PC-3 (cell line): ENCODE data around the gene CEND1. TPM values are rescaled to one million over a fixed set of nuclear protein-coding genes. Genes with fewer than 3 reads are reported as not detected.

Experiments used
- ATAC-seq: fragments of 200-7000 bp; cut with Tn5 transposase; 2 replicates; pipeline ENCODE4 v1.9.1; 2020; ENCODE audit warnings: mild to moderate bottlenecking, moderate library complexity
- BruUV-seq: library from RNA; stranded (reverse); fragments of 400-500 nt; replicated peaks from 2 replicates; lab custom pipeline; 2021; lab: Mats Ljungman, UMichigan
- CTCF ChIA-PET: fragments of 300-600 bp; sonication (Branson Sonifier 250); formaldehyde crosslinking; loops from one replicate; lab custom pipeline; 2022; ENCODE audit warnings: antibody characterized with exemption; lab: Charles Lee
- POLR2A ChIA-PET: fragments of 300-600 bp; sonication (Branson Sonifier 250); formaldehyde crosslinking; loops from one replicate; lab custom pipeline; 2022; ENCODE audit warnings: antibody characterized with exemption; ENCODE audit not compliant: unreplicated experiment; lab: Charles Lee
- DNase-seq: peaks from one replicate; pipeline ENCODE4 v3.0.0-alpha.2; 2015
- H2AFZ ChIP-seq: fragments of 300-600 bp; sonication (generic); 2 replicates; pipeline ENCODE4 v1.6.0; 2016; ENCODE audit warnings: antibody characterized with exemption, low read length
- H3F3A ChIP-seq: fragments of 300-600 bp; sonication (generic); one replicate; pipeline ENCODE4 v1.6.0; 2017; ENCODE audit warnings: antibody characterized with exemption, low read length, control low read depth, mild to moderate bottlenecking; ENCODE audit not compliant: unreplicated experiment
- H3K27ac ChIP-seq: fragments of 300-600 bp; sonication (generic); 2 replicates; pipeline ENCODE4 v1.5.1; 2016; ENCODE audit warnings: mild to moderate bottlenecking, low read length
- H3K27me3 ChIP-seq: fragments of 300-600 bp; sonication (generic); 2 replicates; pipeline ENCODE4 v1.6.1; 2016; ENCODE audit warnings: low read length, mixed read lengths
- H3K36me3 ChIP-seq: fragments of 300-600 bp; sonication (generic); 2 replicates; pipeline ENCODE4 v1.6.1; 2016; ENCODE audit warnings: low read depth, mixed run types, low read length, mixed read lengths
- H3K4me1 ChIP-seq: fragments of 300-600 bp; sonication (generic); 2 replicates; pipeline ENCODE4 v1.5.1; 2016; ENCODE audit warnings: low read length; ENCODE audit not compliant: insufficient read depth
- H3K4me2 ChIP-seq: fragments of 300-600 bp; sonication (generic); 2 replicates; pipeline ENCODE4 v1.6.0; 2016; ENCODE audit warnings: low read length
- H3K4me3 ChIP-seq: fragments of 300-600 bp; sonication (generic); 2 replicates; pipeline ENCODE4 v1.5.1; 2016; ENCODE audit warnings: mild to moderate bottlenecking, low read length, mixed read lengths
- H3K79me2 ChIP-seq: fragments of 300-600 bp; sonication (generic); 2 replicates; pipeline ENCODE4 v1.6.1; 2017; ENCODE audit warnings: low read length, mixed read lengths
- H3K9ac ChIP-seq: fragments of 300-600 bp; sonication (generic); 2 replicates; pipeline ENCODE4 v1.6.0; 2016; ENCODE audit warnings: mild to moderate bottlenecking, low read length
- H3K9me2 ChIP-seq: fragments of 300-600 bp; sonication (generic); replicated peaks from 2 replicates; pipeline ENCODE4 v1.6.1; 2016; ENCODE audit warnings: mixed run types, low read length, mixed read lengths
- H3K9me3 ChIP-seq: fragments of 300-600 bp; sonication (generic); 2 replicates; pipeline ENCODE4 v1.6.1; 2016; ENCODE audit warnings: low read length, mixed read lengths
- H4K20me1 ChIP-seq: fragments of 300-600 bp; sonication (generic); 2 replicates; pipeline ENCODE4 v1.6.1; 2016; ENCODE audit warnings: low read length, mixed read lengths
- CTCF ChIP-seq: fragments of 300-600 bp; sonication (generic); conservative IDR thresholded peaks from 2 replicates; pipeline ENCODE4 v1.5.1; 2017; ENCODE audit warnings: antibody characterized with exemption, low read depth, mild to moderate bottlenecking, low read length
- EZH2 ChIP-seq: fragments of 300-600 bp; sonication (generic); IDR thresholded peaks from one replicate; pipeline ENCODE4 v1.6.1; 2017; ENCODE audit warnings: antibody characterized with exemption, mild to moderate bottlenecking, low read length; ENCODE audit not compliant: unreplicated experiment
- EZH2phosphoT487 ChIP-seq: fragments of 300-600 bp; sonication (generic); IDR thresholded peaks from 2 replicates; pipeline ENCODE4 v1.6.1; 2018; ENCODE audit warnings: mild to moderate bottlenecking, antibody characterized with exemption, low read length, borderline replicate concordance
- intact Hi-C: fragments of 100-400 bp; cut with micrococcal nuclease; formaldehyde crosslinking; loops from 2 replicates; pipeline ENCODE4 v1.9.0; 2023
- total RNA-seq: library from RNA; depleted of rRNA; stranded (reverse); fragments of >200 nt; gene quantifications from 2 replicates; pipeline ENCODE4 v1.2.3, GENCODE V29; 2014

Gene CEND1
- total RNA-seq, 1 experiment from 2014 or later = not detected

- intact Hi-C loops = loop anchor here (2.0 kb wide), 1 partner anchor 14 kb away; no protein-coding TSS in a partner anchor
- Histone ChIP-seq H3K27ac (peak overlapping the region; percentile 91), H3K79me2 (0 out of 2 replicates have a peak, but pooled peaks cover 1% of the 10 kb centered on the region), H3K9ac (peak overlapping the region; percentile 59), H3F3A (peaks cover 9% of the 10 kb centered on the region), H3K4me2 (peak overlapping the region; percentile 43), H4K20me1 (no peaks in the 10 kb centered on the region), H3K4me3 (no peak overlapping the region), H3K27me3 (no peaks in the 10 kb centered on the region), H3K4me1 (peaks cover 14% of the 10 kb centered on the region), H3K9me2 (no peaks in the 10 kb centered on the region), H3K9me3 (no peaks in the 10 kb centered on the region), H2AFZ (peak overlapping the region; percentile 31), H3K36me3 (peaks cover 40% of the 10 kb centered on the region)
- peak; percentile 81 for DNase-seq
- peak; percentile 87 for ATAC-seq
- ChIA-PET POLR2A (interaction anchor here (1.0 kb wide), 1 partner anchor 67 kb away, joined by 3 read pairs; the partner anchor contains the start of genes DEAF1 and TMEM80), CTCF (no interaction called here)
- BruUV-seq = TSS peak; percentile 21
- TF ChIP-seq EZH2phosphoT487 (no peak), CTCF (peak; percentile 54)
Measured at GRCh38 chr11:762421-763072, 27.3 kb downstream of the CEND1 start.

GRCh38 chr11:761526-762108 is 28.3 kb downstream of the CEND1 start:
- H3K79me2 ChIP-seq = peaks cover 11% of the 10 kb centered on the region
- H3K4me1 ChIP-seq = peaks cover 14% of the 10 kb centered on the region
- H3K27me3 ChIP-seq = no peaks in the 10 kb centered on the region
- peaks cover 41% of the 10 kb centered on the region for H3K36me3 ChIP-seq
- intact Hi-C loops = loop anchor here (2.0 kb wide), 1 partner anchor 13 kb away; no protein-coding TSS in a partner anchor
- H3K27ac ChIP-seq = peak overlapping the region; percentile 91; the same call in 1 of the 2 replicates
- H3K4me2 ChIP-seq = no peak overlapping the region
- ATAC-seq = no peak
- no peaks in the 10 kb centered on the region for H4K20me1 ChIP-seq
- no peaks in the 10 kb centered on the region for H3K9me3 ChIP-seq
- peaks cover 9% of the 10 kb centered on the region for H3F3A ChIP-seq
- CTCF ChIA-PET = no interaction called here
- no peaks in the 10 kb centered on the region for H3K9me2 ChIP-seq
- TF ChIP-seq EZH2 (no peak), CTCF (no peak)
- BruUV-seq = no TSS peak
- H3K4me3 ChIP-seq = no peak overlapping the region
- POLR2A ChIA-PET = no interaction called here
- no peak overlapping the region for H2AFZ ChIP-seq
- no peak for DNase-seq
- no peak overlapping the region for H3K9ac ChIP-seq

GRCh38 chr11:760236-760635 is 29.7 kb downstream of the CEND1 start:
- Histone ChIP-seq H3K27me3 (no peaks in the 10 kb centered on the region), H3K79me2 (peaks cover 24% of the 10 kb centered on the region), H3K9me2 (no peaks in the 10 kb centered on the region), H4K20me1 (no peaks in the 10 kb centered on the region), H3K4me1 (peaks cover 14% of the 10 kb centered on the region), H2AFZ (no peak overlapping the region), H3K9me3 (no peaks in the 10 kb centered on the region), H3K9ac (no peak overlapping the region), H3K27ac (no peak overlapping the region), H3K4me2 (no peak overlapping the region), H3F3A (peaks cover 9% of the 10 kb centered on the region), H3K4me3 (no peak overlapping the region), H3K36me3 (peaks cover 41% of the 10 kb centered on the region)
- intact Hi-C loops = no loop called here
- TF ChIP-seq EZH2phosphoT487 = no peak
- TF ChIP-seq EZH2 = no peak
- TF ChIP-seq CTCF = no peak
- ChIA-PET POLR2A (no interaction called here), CTCF (no interaction called here)
- DNase-seq (no peak), ATAC-seq (no peak)
- no TSS peak for BruUV-seq
